Vagina (tissue), 2 donors: ENCODE measurements around the gene MYZAP. TPM values are rescaled to one million over a fixed set of nuclear protein-coding genes. Genes with fewer than 3 reads are reported as not detected.

ENCODE experiments used
- DNase-seq, 2 donors: peaks; one replicate each; pipeline ENCODE4 v3.0.0-alpha.2; 2017; ENCODE audit errors: extremely low spot score in 2 of 2
- H3K27ac ChIP-seq: fragments of 200-600 bp; sonication (generic); one replicate; pipeline ENCODE4 v1.5.1; 2019
- H3K27me3 ChIP-seq: fragments of 200-600 bp; sonication (generic); one replicate; pipeline ENCODE4 v1.5.1; 2019
- H3K36me3 ChIP-seq, 2 donors: fragments of 200-600 bp; sonication (generic); one replicate each; pipeline ENCODE4 v1.5.1; 2017 to 2019
- H3K4me1 ChIP-seq: fragments of 200-600 bp; sonication (generic); one replicate; pipeline ENCODE4 v1.5.1; 2019
- H3K4me3 ChIP-seq, 2 donors: fragments of 200-600 bp; sonication (generic); 1 replicate in 1 of 2; 2 replicates in 1 of 2; pipeline ENCODE4 v1.5.1; 2016 to 2019
- H3K9me3 ChIP-seq: fragments of 200-600 bp; sonication (generic); one replicate; pipeline ENCODE4 v1.5.1; 2019
- POLR2A ChIP-seq, 2 donors: fragments of 450-650 bp; IDR thresholded peaks; one replicate each; pipeline ENCODE4 v1.6.1; 2017; ENCODE audit warnings: antibody characterized with exemption in 2 of 2, mild to moderate bottlenecking in 2 of 2, moderate library complexity in 2 of 2
- POLR2AphosphoS5 ChIP-seq, 2 donors: sonication (generic); formaldehyde crosslinking; IDR thresholded peaks; one replicate each; pipeline ENCODE4 v1.9.0; 2017; ENCODE audit warnings: antibody characterized with exemption in 2 of 2, mild to moderate bottlenecking in 2 of 2, low read depth in 1 of 2; ENCODE audit not compliant: insufficient read depth in 1 of 2
- intact Hi-C: fragments of 100-400 bp; cut with DNase I; formaldehyde crosslinking; loops from one replicate; pipeline ENCODE4 v1.15.1; 2023
- total RNA-seq: library from RNA; depleted of rRNA; stranded (reverse); fragments of >200 nt; gene quantifications from one replicate; pipeline ENCODE4 v1.2.3, GENCODE V29; 2016
- TF ChIP-seq, protein P1 (sequence below), 3 experiments: fragments of 450-650 bp in 2 of 3; fragments of 200-600 bp in 1 of 3; sonication (generic) in 1 of 3; IDR thresholded peaks; one replicate each; pipeline ENCODE4 v1.5.1; 2017 to 2019; ENCODE audit warnings: antibody characterized with exemption in 3 of 3, mild to moderate bottlenecking in 2 of 3, moderate library complexity in 2 of 3

The MYZAP gene
- total RNA-seq, 1 donor from 2014 or later = 15.2 TPM

DNA sequence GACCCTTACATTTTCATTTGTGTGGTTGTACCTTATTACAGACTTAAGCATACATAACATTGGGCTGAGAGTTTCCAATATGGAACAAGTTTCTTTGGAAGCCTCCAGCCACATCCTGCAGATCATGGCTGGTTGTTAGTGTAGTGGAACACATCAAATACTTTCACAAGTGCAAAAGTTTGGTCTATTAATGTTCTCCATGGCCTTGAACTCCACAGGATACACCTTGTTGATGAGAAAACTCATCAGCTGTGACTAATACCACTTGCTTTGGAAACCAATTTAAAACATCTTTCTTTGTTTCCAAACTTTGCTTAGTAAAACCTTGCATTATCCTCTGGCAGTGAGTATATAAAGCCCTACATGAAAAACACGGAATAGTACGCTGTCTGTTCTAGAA, 46.1 kb downstream of the MYZAP start:
- TF ChIP-seq, protein P1, sequence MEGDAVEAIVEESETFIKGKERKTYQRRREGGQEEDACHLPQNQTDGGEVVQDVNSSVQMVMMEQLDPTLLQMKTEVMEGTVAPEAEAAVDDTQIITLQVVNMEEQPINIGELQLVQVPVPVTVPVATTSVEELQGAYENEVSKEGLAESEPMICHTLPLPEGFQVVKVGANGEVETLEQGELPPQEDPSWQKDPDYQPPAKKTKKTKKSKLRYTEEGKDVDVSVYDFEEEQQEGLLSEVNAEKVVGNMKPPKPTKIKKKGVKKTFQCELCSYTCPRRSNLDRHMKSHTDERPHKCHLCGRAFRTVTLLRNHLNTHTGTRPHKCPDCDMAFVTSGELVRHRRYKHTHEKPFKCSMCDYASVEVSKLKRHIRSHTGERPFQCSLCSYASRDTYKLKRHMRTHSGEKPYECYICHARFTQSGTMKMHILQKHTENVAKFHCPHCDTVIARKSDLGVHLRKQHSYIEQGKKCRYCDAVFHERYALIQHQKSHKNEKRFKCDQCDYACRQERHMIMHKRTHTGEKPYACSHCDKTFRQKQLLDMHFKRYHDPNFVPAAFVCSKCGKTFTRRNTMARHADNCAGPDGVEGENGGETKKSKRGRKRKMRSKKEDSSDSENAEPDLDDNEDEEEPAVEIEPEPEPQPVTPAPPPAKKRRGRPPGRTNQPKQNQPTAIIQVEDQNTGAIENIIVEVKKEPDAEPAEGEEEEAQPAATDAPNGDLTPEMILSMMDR (IDR thresholded peaks at IDR 0.05) = no peak
- TF ChIP-seq POLR2AphosphoS5 (IDR thresholded peaks at IDR 0.05; ENCODE audit: insufficient read depth in 1 of 2, low read depth in 1 of 2) (no peak), POLR2A (IDR thresholded peaks at IDR 0.05) (no peak)
- H3K27ac ChIP-seq = no peak overlapping the region
- peaks cover 0 to 17% of the 10 kb centered on the region in 2 donors for H3K36me3 ChIP-seq
- H3K9me3 ChIP-seq = no peaks in the 10 kb centered on the region
- intact Hi-C loops = no loop called here
- H3K4me3 ChIP-seq = no peak overlapping the region
- no peak for DNase-seq
- no peaks in the 10 kb centered on the region for H3K27me3 ChIP-seq
- peaks cover 9% of the 10 kb centered on the region for H3K4me1 ChIP-seq

DNA sequence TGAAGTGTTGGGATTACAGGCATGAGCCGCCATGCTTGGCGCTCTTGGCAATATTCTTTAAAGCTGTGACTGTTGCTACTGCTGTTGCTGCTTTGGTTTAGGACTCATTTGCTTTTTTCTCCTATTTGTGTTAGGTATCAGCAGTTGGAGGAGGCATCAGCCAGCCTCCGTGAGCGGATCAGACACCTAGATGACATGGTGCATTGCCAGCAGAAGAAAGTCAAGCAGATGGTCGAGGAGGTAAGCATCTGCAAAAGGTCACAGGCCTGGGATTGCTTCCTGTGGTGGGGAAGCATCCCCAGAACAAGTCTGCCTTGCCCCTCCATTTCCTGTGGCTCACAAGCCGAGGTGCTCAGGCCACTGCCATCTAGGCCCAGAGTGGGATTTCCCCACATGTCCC, 47.6 kb downstream of the MYZAP start:
- no peak overlapping the region for H3K4me3 ChIP-seq
- intact Hi-C loops = no loop called here
- no peaks in the 10 kb centered on the region for H3K27me3 ChIP-seq
- TF ChIP-seq POLR2AphosphoS5 (IDR thresholded peaks at IDR 0.05; ENCODE audit: insufficient read depth in 1 of 2, low read depth in 1 of 2) (no peak), POLR2A (IDR thresholded peaks at IDR 0.05) (no peak)
- TF ChIP-seq, protein P1 (IDR thresholded peaks at IDR 0.05) = no peak
- H3K36me3 ChIP-seq = peaks cover 0 to 17% of the 10 kb centered on the region in 2 donors
- no peak for DNase-seq
- H3K9me3 ChIP-seq = no peaks in the 10 kb centered on the region
- H3K27ac ChIP-seq = no peak overlapping the region
- H3K4me1 ChIP-seq = peaks cover 9% of the 10 kb centered on the region

DNA sequence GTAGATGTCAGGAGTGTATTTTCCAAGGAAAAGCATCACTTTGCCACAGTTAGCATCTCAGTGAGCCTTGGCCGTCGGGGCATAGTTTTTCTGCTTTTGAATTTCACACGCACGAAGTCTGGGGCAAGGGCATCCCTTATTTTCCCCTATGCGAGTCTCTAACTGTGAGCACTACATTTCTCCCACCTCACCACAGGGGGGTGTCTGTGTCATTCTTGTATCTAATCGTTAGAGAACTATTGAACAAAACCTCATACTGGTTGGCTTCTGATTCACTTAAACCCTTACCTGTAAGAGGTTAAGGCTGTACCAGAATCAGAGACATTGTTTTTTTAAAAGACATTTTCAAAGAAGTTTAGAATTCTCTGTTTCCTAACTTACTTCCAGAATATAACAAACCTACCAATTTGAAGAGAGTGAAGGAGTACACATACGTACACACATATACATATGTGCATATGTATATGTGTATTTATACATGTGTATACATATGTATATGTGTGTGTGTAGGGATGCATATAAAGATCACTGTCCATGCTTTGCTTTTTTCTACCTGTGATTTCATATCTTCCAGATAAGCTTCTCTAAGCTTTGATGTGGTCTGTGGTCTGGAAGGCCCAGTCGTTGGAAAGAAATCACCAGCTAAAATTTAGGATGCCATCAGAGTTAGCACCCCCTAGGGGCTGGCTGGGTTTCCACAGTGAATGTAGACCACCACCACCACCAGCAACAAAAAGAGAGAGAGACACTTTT, 49.4 kb downstream of the MYZAP start:
- H3K27ac ChIP-seq = no peak overlapping the region
- H3K4me1 ChIP-seq = no peaks in the 10 kb centered on the region
- H3K36me3 ChIP-seq = peaks cover 0 to 17% of the 10 kb centered on the region in 2 donors
- no peak for DNase-seq
- TF ChIP-seq POLR2AphosphoS5 (IDR thresholded peaks at IDR 0.05; ENCODE audit: insufficient read depth in 1 of 2, low read depth in 1 of 2) = no peak
- no peak for TF ChIP-seq POLR2A (IDR thresholded peaks at IDR 0.05)
- TF ChIP-seq, protein P1 (IDR thresholded peaks at IDR 0.05) = no peak
- no peak overlapping the region for H3K4me3 ChIP-seq
- H3K27me3 ChIP-seq = no peaks in the 10 kb centered on the region
- no peaks in the 10 kb centered on the region for H3K9me3 ChIP-seq
- intact Hi-C loops = no loop called here

DNA sequence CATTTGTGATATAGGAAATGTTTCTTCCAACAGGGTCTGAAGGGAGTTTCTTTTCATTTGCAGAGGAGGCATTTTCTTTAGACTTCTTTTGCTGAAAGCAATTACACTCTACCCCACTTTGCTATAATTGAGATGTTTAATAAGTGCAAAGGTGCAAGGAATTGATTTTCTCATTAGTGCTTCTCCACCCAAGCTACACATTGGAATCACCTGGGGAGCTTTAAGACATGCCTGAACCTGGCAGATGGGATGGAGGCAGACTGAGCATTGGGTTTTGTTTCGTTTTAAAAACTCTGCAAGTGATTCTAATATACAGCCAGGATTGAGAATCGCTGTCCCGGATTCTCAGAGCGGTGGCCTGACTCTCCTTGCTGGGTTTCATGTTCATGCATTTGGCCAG, 52.1 kb downstream of the MYZAP start:
- no peaks in the 10 kb centered on the region for H3K27me3 ChIP-seq
- intact Hi-C loops = no loop called here
- no peak overlapping the region for H3K4me3 ChIP-seq
- DNase-seq = no peak
- TF ChIP-seq POLR2AphosphoS5 (IDR thresholded peaks at IDR 0.05; ENCODE audit: insufficient read depth in 1 of 2, low read depth in 1 of 2) (no peak), POLR2A (IDR thresholded peaks at IDR 0.05) (no peak)
- TF ChIP-seq, protein P1 (IDR thresholded peaks at IDR 0.05) = no peak
- H3K9me3 ChIP-seq = no peaks in the 10 kb centered on the region
- no peak overlapping the region for H3K27ac ChIP-seq
- H3K36me3 ChIP-seq = peaks cover 0 to 9% of the 10 kb centered on the region in 2 donors
- H3K4me1 ChIP-seq = peaks cover 11% of the 10 kb centered on the region

DNA sequence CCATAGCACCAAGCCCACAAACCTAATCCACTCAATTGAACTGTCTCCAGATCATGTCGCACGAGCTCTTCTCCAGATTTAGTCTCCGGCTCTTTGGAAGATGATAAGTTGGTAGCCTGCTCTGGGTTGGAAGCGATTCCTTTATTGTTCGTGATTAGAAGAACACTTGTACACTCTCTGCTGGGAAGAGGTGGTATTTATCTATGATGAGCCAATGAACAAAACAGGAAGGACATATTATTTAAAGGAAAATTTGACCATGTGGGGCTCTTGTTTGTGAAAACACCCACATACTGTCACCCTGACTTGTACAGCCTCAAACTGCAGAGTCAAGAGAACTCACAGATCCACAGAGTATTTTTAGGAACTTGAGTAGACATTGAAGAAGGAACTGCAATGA, 54.4 kb downstream of the MYZAP start:
- TF ChIP-seq POLR2A (IDR thresholded peaks at IDR 0.05) (no peak), POLR2AphosphoS5 (IDR thresholded peaks at IDR 0.05; ENCODE audit: insufficient read depth in 1 of 2, low read depth in 1 of 2) (no peak)
- TF ChIP-seq, protein P1 (IDR thresholded peaks at IDR 0.05) = no peak
- intact Hi-C loops = no loop called here
- Histone ChIP-seq H3K27ac (no peak overlapping the region), H3K9me3 (no peaks in the 10 kb centered on the region), H3K4me3 (no peak overlapping the region), H3K27me3 (no peaks in the 10 kb centered on the region), H3K36me3 (no peaks in the 10 kb centered on the region), H3K4me1 (peaks cover 11% of the 10 kb centered on the region)
- DNase-seq = no peak
